SKM-1 (cell line): ENCODE data around the gene PALMD.
A peak's percentile ranks its signal among the peaks of the same experiment; 100 is the strongest.

Experiments
- DNase-seq: peaks from one replicate; lab custom pipeline; 2025; ENCODE audit not compliant: unreplicated experiment; lab: John Stamatoyannopoulos, UW

Gene PALMD

DNA sequence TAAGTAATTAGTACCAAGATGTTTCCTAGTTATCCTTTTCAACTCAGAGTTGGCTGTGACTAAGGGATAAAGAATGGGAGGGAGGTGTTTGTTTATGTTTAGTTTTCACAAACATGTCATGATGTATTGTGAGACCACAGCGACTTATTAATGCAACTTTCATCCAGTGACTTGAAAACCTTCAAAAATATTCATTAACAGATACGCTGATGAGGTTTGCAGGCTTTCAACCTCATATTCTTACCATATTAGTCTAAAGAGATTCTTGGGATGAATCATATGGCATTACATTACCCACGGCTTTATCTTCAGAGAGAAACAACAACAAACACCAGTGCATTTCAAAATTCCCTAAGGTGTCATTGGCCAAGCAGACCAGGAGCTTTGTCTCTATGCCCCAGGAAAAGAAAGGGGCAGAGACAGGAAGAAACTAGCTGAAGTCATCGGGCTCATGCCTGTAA lies 36.4 kb downstream of the PALMD start:
- no peak for DNase-seq

- peak; percentile 41 for DNase-seq
Measured at GRCh38 chr1:99685516-99686180, 39.7 kb downstream of the PALMD start.

- DNase-seq: no peak
Measured at GRCh38 chr1:99691175-99691574, 45.3 kb downstream of the PALMD start.

DNA sequence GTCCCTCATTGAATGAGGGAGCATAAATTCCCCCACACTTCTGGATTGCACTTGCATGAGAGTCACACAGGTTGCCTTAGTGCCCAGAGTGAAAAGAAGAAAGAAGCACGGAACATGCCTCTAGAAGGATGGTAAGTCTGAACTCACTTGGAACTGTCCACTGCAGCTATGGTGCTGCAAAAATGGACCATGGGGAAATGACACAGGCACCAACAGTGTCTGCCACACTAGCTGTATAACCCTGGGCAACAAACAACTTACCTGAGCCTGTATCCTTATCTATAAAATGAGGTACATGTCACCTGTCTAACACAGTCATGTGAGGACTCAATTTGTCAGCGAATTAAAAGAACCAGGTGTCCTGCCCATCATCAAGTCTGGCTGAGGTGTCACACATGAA lies 50.7 kb downstream of the PALMD start:
- no peak for DNase-seq

DNA sequence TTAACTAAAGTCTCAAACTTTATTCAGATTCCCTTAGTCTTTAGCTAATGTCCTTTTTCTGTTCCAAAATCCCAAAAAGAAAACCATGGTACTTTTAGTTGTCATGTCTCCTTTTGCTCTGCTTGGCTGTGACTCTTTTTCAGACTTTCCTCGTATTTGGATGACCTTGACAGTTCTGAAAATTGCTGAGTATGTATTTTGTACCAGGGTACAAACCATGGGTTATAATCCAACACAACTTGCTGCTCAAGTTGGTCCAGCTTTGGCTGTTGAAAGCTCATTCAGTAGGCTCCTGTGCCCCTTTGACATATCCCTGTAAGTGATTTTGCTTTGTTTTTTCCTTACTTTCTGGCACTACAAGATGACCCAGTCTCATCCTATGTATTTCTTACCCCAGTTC lies 51.7 kb downstream of the PALMD start:
- DNase-seq: no peak

GRCh38 chr1:99700020-99700419 lies 54.1 kb downstream of the PALMD start:
- DNase-seq: no peak

- no peak for DNase-seq
Measured at GRCh38 chr1:99702221-99702620, 56.3 kb downstream of the PALMD start.

DNA sequence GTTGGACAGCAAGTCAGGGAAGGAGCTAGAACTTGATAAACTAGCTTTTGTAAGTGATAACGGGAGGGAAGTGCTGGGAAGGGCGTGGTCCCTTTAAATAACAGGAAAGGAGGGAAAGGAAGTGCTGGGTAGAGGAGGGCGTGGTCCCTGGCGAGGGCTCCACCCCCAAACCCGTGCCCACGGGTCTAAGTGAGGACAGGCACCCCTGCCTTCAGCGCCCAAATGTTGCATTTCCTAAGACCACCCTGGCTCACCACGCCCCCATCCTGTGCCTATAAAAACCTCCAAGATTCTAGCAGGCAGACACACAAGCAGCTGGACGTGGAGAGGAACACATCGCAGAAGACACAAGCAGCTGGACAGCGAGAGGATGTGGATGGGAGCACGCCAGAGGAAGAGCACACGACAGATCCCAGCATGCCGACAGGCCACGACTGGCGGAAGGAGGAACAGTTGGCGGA lies 58.5 kb downstream of the PALMD start:
- no peak for DNase-seq

- DNase-seq: no peak
Measured at GRCh38 chr1:99705385-99705784, 59.5 kb downstream of the PALMD start.

DNA sequence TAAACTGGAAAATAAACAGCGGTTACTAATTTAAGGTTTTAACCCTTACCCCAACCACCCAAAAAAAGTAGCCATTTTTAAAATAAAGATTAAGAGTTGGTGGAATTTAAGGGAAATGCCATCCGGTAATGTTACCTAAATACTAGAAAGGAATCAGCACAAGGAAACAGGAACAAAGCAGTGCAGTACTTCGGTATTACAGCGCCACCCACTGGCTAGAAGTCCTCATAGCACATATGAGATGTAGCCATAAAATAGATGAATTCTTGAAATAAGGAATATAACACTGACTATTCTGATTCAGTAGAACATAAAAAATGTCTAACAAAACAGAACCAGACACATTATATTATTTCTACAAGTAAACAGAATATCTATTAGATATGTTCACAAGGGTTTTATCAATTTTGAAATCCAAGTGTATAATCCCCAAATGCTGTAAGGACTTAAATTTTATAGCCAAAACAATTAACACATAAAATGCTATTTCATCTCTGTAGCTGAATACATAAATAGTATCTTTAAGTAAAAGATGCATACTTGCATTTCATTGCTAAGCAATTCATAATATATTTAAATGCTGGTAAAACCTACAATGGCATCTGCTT lies 61.7 kb downstream of the PALMD start:
- peak; percentile 68 for DNase-seq

GRCh38 chr1:99710994-99711393 lies 65.1 kb downstream of the PALMD start:
- no peak for DNase-seq

- no peak for DNase-seq
Measured at GRCh38 chr1:99713006-99713405, 67.1 kb downstream of the PALMD start.

DNA sequence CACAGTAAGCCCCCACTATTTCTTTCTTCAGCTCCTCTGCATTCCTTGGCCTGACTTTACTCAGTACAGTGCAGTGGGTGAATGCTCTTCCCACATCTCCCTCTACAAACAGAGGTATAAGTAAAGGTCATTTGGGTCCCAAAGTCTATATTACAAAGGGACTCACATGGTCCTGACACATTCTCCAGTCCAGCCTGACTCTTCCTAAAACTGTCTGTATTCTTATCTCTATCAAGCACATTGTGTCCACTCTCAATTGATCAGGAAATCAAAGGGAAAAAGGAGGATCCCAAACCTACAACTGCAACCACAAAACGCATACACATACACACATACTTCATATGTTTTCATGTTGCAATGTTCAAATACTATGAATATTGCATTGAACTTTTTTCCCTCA lies 71.1 kb downstream of the PALMD start:
- no peak for DNase-seq

GRCh38 chr1:99723251-99723650 lies 77.3 kb downstream of the PALMD start:
- no peak for DNase-seq

GRCh38 chr1:99725996-99726395 lies 80.1 kb downstream of the PALMD start:
- DNase-seq: no peak

DNA sequence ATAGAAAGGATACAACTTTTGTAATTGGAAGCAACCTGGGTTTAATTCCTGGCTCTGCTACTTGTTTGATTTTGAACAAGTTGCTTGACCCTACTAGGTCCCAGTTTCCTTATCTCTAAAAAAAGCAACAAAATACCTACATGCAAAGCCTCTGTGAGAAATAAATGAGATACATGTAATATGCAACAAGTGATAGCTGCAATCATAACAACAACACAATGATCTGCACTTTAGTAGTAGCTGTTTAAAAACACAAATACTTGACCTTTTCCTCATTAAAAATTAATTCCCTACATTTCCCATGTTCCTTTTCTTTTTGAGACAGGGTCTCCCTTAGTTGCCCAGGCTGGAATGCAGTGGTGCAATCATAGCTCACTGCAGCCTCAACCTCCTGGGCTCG lies 80.5 kb downstream of the PALMD start:
- DNase-seq: no peak

- no peak for DNase-seq
Measured at GRCh38 chr1:99726818-99727217, 80.9 kb downstream of the PALMD start.

GRCh38 chr1:99727575-99728185 lies 81.8 kb downstream of the PALMD start:
- DNase-seq: no peak

GRCh38 chr1:99728494-99729235 lies 82.8 kb downstream of the PALMD start:
- no peak for DNase-seq

GRCh38 chr1:99731384-99731783 lies 85.5 kb downstream of the PALMD start:
- DNase-seq: no peak

- DNase-seq: no peak
Measured at GRCh38 chr1:99735852-99736251, 89.9 kb downstream of the PALMD start.

DNA sequence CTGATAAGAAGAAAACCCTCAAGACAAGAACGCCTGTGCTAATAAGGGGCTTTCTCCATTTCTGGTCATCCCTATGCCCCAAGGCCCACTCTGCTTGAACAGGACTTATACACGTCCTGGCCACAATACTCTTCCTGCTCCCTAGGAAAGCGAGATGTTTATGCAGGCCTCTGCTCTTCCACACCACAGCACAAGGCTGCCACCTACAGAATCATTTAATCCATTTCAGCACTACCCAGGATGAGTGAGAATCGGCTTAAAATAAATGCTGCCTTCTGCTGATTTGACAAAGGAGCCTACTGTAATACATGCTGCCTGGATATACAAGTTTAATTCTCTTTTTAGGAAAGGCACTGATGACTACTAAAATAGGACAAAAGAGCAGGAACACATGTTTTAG lies 91.1 kb downstream of the PALMD start:
- no peak for DNase-seq
